ENCODE measurements around the gene TMC4.

GRCh38 chr19:54129617-54129996, 43.4 kb downstream of the TMC4 start:
- TF ChIP-seq POLR2AphosphoS5 (IDR thresholded peaks at IDR 0.05; ENCODE audit: low read depth) = no peak
- no peak for TF ChIP-seq CTCF (conservative IDR thresholded peaks at IDR 0.05; ENCODE audit: low read depth in 2 of 2)
- no peak for TF ChIP-seq EZH2 (IDR thresholded peaks at IDR 0.05; ENCODE audit: low read depth, unreplicated experiment)
- TF ChIP-seq REST (IDR thresholded peaks at IDR 0.05; ENCODE audit: unreplicated experiment) = no peak
